HL-60/S4 treated with phorbol 12-myristate 13-acetate at 8.2 ng/mL for 4 days and 3 days (cell line): ENCODE results near the gene NTS.

Experiments
- in situ Hi-C: fragments of 300-500 bp; cut with MboI; formaldehyde crosslinking; loops from 2 replicates; pipeline ENCODE4 v1.15.0; 2022; ENCODE audit warnings: low sequenced_read_pairs

Gene NTS

GRCh38 chr12:85920324-85920947 lies 46.3 kb downstream of the NTS start:
- in situ Hi-C loops = no loop called here

GRCh38 chr12:85923767-85924331 lies 49.8 kb downstream of the NTS start:
- in situ Hi-C loops = no loop called here

- in situ Hi-C loops = no loop called here
Observed at GRCh38 chr12:85927166-85927565, 53.1 kb downstream of the NTS start.
